Muscle layer of colon (tissue), 2 donors: ENCODE results near the gene NCAN.

Source experiments
- H3K27ac ChIP-seq: one replicate; pipeline ENCODE4 v1.7.0; 2013; ENCODE audit warnings: low read depth, mild to moderate bottlenecking, low read length, moderate library complexity
- H3K27me3 ChIP-seq, 2 donors: one replicate each; pipeline ENCODE4 v1.7.0; 2013; ENCODE audit warnings: low read length in 2 of 2, mild to moderate bottlenecking in 2 of 2; ENCODE audit not compliant: insufficient read depth in 2 of 2, control insufficient read depth in 1 of 2
- H3K36me3 ChIP-seq: one replicate; pipeline ENCODE4 v1.7.0; 2013; ENCODE audit warnings: mild to moderate bottlenecking, low read length; ENCODE audit not compliant: insufficient read depth
- H3K4me1 ChIP-seq: one replicate; pipeline ENCODE4 v1.7.0; 2013; ENCODE audit warnings: mild to moderate bottlenecking, low read length; ENCODE audit not compliant: insufficient read depth
- H3K4me3 ChIP-seq, 2 donors: one replicate each; pipeline ENCODE4 v1.7.0; 2013; ENCODE audit warnings: low read length in 2 of 2, low read depth in 1 of 2, mild to moderate bottlenecking in 1 of 2, moderate library complexity in 1 of 2
- H3K9ac ChIP-seq: one replicate; pipeline ENCODE4 v1.7.0; 2013; ENCODE audit warnings: low read length
- H3K9me3 ChIP-seq: one replicate; pipeline ENCODE4 v1.7.0; 2013; ENCODE audit warnings: mild to moderate bottlenecking, low read length
- donor health status: abdominal sarcoma.
- donor health status: Adenocarcinoma of cecum.

The NCAN gene

GRCh38 chr19:19203012-19203856 is 8.5 kb upstream of the NCAN start, which contains the start of gene NR2C2AP:
Gene NR2C2AP, minus strand, starts transcription at chr19:19203414. Its CDS starts 354 bp downstream, at chr19:19203060.
- peak within 1 kb of the TSS; percentile 65 to 82 for H3K4me3 ChIP-seq
- peaks cover 20% of the 10 kb centered on the region for H3K36me3 ChIP-seq
- H3K9ac ChIP-seq = peak within 1 kb of the TSS; percentile 38
- H3K27me3 ChIP-seq = peaks cover 0 to 7% of the 10 kb centered on the region in 2 donors
- no peaks in the 10 kb centered on the region for H3K9me3 ChIP-seq
- H3K27ac ChIP-seq = peak within 1 kb of the TSS; percentile 79
- H3K4me1 ChIP-seq = peaks cover 8% of the 10 kb centered on the region

GRCh38 chr19:19204181-19204580 is 7.6 kb upstream of the NCAN start:
- H3K27ac ChIP-seq = no peak overlapping the region
- no peak overlapping the region for H3K4me3 ChIP-seq
- H3K9me3 ChIP-seq = no peaks in the 10 kb centered on the region
- H3K36me3 ChIP-seq = peaks cover 10% of the 10 kb centered on the region
- peaks cover 0 to 7% of the 10 kb centered on the region in 2 donors for H3K27me3 ChIP-seq
- no peak overlapping the region for H3K9ac ChIP-seq
- peaks cover 8% of the 10 kb centered on the region for H3K4me1 ChIP-seq

GRCh38 chr19:19205416-19206410 is 6.0 kb upstream of the NCAN start:
- H3K9me3 ChIP-seq = no peaks in the 10 kb centered on the region
- peaks cover 0 to 7% of the 10 kb centered on the region in 2 donors for H3K27me3 ChIP-seq
- H3K36me3 ChIP-seq = peaks cover 5% of the 10 kb centered on the region
- peaks cover 8% of the 10 kb centered on the region for H3K4me1 ChIP-seq
- no peak overlapping the region for H3K4me3 ChIP-seq
- no peak overlapping the region for H3K27ac ChIP-seq
- no peak overlapping the region for H3K9ac ChIP-seq

- Histone ChIP-seq H3K36me3 (peaks cover under 1% of the 10 kb centered on the region), H3K27me3 (peaks cover 5 to 15% of the 10 kb centered on the region in 2 donors), H3K4me3 (no peak overlapping the region), H3K4me1 (peaks cover 8% of the 10 kb centered on the region), H3K27ac (no peak overlapping the region), H3K9ac (no peak overlapping the region), H3K9me3 (no peaks in the 10 kb centered on the region)
Observed at GRCh38 chr19:19206938-19207337, 4.8 kb upstream of the NCAN start.

- H3K36me3 ChIP-seq = no peaks in the 10 kb centered on the region
- no peak overlapping the region for H3K9ac ChIP-seq
- H3K4me3 ChIP-seq = no peak overlapping the region
- H3K27ac ChIP-seq = no peak overlapping the region
- H3K4me1 ChIP-seq = no peaks in the 10 kb centered on the region
- H3K27me3 ChIP-seq = peaks cover 5 to 24% of the 10 kb centered on the region in 2 donors
- H3K9me3 ChIP-seq = no peaks in the 10 kb centered on the region
Observed at GRCh38 chr19:19207637-19208572, 3.9 kb upstream of the NCAN start.

GRCh38 chr19:19209372-19209771 is 2.4 kb upstream of the NCAN start:
- Histone ChIP-seq H3K27ac (no peak overlapping the region), H3K36me3 (no peaks in the 10 kb centered on the region)

GRCh38 chr19:19212916-19213315 is 1.2 kb downstream of the NCAN start:
- H3K4me1 ChIP-seq = no peaks in the 10 kb centered on the region
- no peak overlapping the region for H3K4me3 ChIP-seq
- peaks cover 5 to 42% of the 10 kb centered on the region in 2 donors for H3K27me3 ChIP-seq
- no peak overlapping the region for H3K27ac ChIP-seq
- no peak overlapping the region for H3K9ac ChIP-seq
- H3K36me3 ChIP-seq = no peaks in the 10 kb centered on the region
- no peaks in the 10 kb centered on the region for H3K9me3 ChIP-seq

More at GRCh38 chr19:19209372-19209771, 2.4 kb upstream of the NCAN start:
- no peaks in the 10 kb centered on the region for H3K9me3 ChIP-seq
- H3K4me3 ChIP-seq = no peak overlapping the region
- H3K4me1 ChIP-seq = no peaks in the 10 kb centered on the region
- H3K27me3 ChIP-seq = peaks cover 5 to 36% of the 10 kb centered on the region in 2 donors
- no peak overlapping the region for H3K9ac ChIP-seq

GRCh38 chr19:19213426-19214158 is 1.8 kb downstream of the NCAN start:
- Histone ChIP-seq H3K27ac (no peak overlapping the region), H3K9ac (no peak overlapping the region), H3K27me3 (peaks cover 5 to 40% of the 10 kb centered on the region in 2 donors)

GRCh38 chr19:19214159-19214490 is 2.4 kb downstream of the NCAN start:
- Histone ChIP-seq H3K9me3 (no peaks in the 10 kb centered on the region), H3K27me3 (peaks cover 5 to 40% of the 10 kb centered on the region in 2 donors), H3K27ac (no peak overlapping the region), H3K4me3 (no peak overlapping the region), H3K9ac (no peak overlapping the region), H3K4me1 (no peaks in the 10 kb centered on the region), H3K36me3 (no peaks in the 10 kb centered on the region)

More at GRCh38 chr19:19213426-19214158, 1.8 kb downstream of the NCAN start:
- Histone ChIP-seq H3K4me3 (no peak overlapping the region), H3K9me3 (no peaks in the 10 kb centered on the region), H3K4me1 (no peaks in the 10 kb centered on the region), H3K36me3 (no peaks in the 10 kb centered on the region)

GRCh38 chr19:19214892-19215291 is 3.1 kb downstream of the NCAN start:
- Histone ChIP-seq H3K36me3 (no peaks in the 10 kb centered on the region), H3K27ac (no peak overlapping the region), H3K9me3 (no peaks in the 10 kb centered on the region), H3K4me1 (no peaks in the 10 kb centered on the region), H3K27me3 (peaks cover 5 to 40% of the 10 kb centered on the region in 2 donors), H3K4me3 (no peak overlapping the region), H3K9ac (no peak overlapping the region)
